NCI-H187 (cell line): ENCODE data around the gene GSK3B.

Source experiments
- DNase-seq, 2 experiments: peaks; one replicate each; lab custom pipeline; 2025; lab: John Stamatoyannopoulos, UW

Gene GSK3B

GRCh38 chr3:119778176-119778575, 316.1 kb downstream of the GSK3B start:
- DNase-seq: no peak

GRCh38 chr3:119776304-119776703, 317.9 kb downstream of the GSK3B start:
- no peak for DNase-seq

GRCh38 chr3:119774444-119774843, 319.8 kb downstream of the GSK3B start:
- DNase-seq: no peak
